ENCODE results near the gene KRTAP13-2. TPM values are rescaled to one million over a fixed set of nuclear protein-coding genes. Genes with fewer than 3 reads are reported as not detected.
A peak's percentile ranks its signal among the peaks of the same experiment; 100 is the strongest.

The KRTAP13-2 gene
- not detected in 2 replicates for total RNA-seq

DNA sequence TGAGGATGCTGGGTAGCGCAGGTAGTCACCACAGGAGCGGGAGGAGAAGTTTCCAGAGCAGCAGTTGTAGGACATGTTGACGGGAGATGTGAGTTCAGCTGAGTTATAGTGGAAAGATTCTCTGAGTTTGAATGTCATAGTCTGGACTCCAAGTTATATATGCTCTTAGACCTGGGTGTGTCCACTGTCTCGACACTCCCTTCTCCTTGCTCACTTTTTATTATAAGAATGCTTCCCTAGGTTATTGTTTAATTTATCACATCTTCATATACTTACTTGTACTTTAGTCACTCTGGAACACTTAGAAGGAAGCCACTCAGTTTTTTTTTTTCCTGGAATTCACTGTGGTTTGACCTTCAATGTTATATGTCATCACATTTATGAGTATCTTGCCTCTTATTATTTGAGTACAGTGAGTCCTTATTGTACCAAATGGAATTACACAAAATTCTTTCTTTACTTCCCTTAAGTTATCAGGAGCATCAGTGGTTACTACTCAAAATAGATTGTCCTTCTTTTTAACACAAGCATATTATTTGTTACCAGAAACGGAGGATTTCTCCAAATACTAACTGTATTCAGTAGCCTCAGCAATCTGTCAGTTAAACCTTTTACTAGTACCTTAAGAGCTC is at the start of gene KRTAP13-2:
Gene KRTAP13-2 (minus strand): TSS at position 133 of the 632 bp plus-strand sequence. CDS start 58 bp downstream, at position 75.
- H3K9me3 Mint-ChIP-seq, result no peaks in the 10 kb centered on the region
- no peak within 1 kb of the TSS for H3K4me3 Mint-ChIP-seq (ENCODE audit: low read depth)
- no peak within 1 kb of the TSS for H3K27ac Mint-ChIP-seq
- H3K4me1 Mint-ChIP-seq (ENCODE audit: low read depth), result no peaks in the 10 kb centered on the region
- intact Hi-C loops (cut with micrococcal nuclease), result no loop called here
- no peak for DNase-seq (ENCODE audit: low spot score)
- no peaks in the 10 kb centered on the region for H3K27me3 Mint-ChIP-seq (ENCODE audit: low read depth)
- H3K36me3 Mint-ChIP-seq (ENCODE audit: low read depth), result no peaks in the 10 kb centered on the region

- Mint-ChIP-seq H3K9me3 (peaks cover 3% of the 10 kb centered on the region), H3K27me3 (ENCODE audit: low read depth) (no peaks in the 10 kb centered on the region), H3K4me1 (ENCODE audit: low read depth) (no peaks in the 10 kb centered on the region), H3K36me3 (ENCODE audit: low read depth) (no peaks in the 10 kb centered on the region), H3K27ac (no peak overlapping the region), H3K4me3 (ENCODE audit: low read depth) (no peak overlapping the region)
- intact Hi-C loops (cut with micrococcal nuclease), result no loop called here
- no peak for DNase-seq (ENCODE audit: low spot score)
Measured at GRCh38 chr21:30415993-30416392, 43.9 kb upstream of the KRTAP13-2 start.

DNA sequence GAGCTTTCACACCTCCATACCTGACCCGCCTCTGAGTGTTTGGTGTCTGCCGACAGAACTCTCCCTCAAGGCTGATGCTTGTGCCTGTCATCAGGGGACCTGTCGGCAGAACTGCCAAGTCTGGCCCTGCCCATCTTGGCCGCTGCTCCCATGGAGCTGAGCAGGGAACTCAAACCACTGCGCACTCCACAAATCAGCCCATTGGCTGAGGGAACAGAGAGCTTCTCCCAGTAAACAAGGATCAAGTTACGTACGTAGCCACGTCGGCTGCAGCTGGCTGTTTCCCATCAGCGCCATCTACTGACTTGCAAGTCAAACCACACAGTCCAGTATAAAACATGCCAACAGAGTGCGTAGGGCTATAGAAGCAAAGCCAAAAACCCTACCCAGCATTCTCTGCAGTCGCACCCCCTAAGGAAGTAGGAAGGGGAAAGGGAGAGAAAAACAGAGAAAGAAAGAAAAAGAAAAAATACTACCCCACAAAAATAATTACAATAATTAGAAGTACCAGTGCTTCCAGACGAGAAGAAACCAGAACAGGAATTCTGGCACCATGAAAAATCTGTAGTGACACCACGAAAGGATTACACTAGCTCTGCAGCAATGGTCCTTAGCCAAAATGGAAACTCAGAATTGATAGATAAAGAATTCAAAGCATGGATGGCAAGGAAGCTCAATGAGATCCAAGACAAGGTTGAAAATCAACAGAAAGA is 36.9 kb upstream of the KRTAP13-2 start:
- Mint-ChIP-seq H3K36me3 (ENCODE audit: low read depth) (no peaks in the 10 kb centered on the region), H3K27me3 (ENCODE audit: low read depth) (peaks cover 5% of the 10 kb centered on the region), H3K9me3 (peaks cover 5% of the 10 kb centered on the region), H3K4me3 (ENCODE audit: low read depth) (peak overlapping the region; percentile 57), H3K4me1 (ENCODE audit: low read depth) (peaks cover 3% of the 10 kb centered on the region), H3K27ac (no peak overlapping the region)
- peak; percentile 11 for DNase-seq (ENCODE audit: low spot score)
- intact Hi-C loops (cut with micrococcal nuclease), result no loop called here

- intact Hi-C loops (cut with micrococcal nuclease), result no loop called here
- Mint-ChIP-seq H3K27ac (no peak within 1 kb of the TSS), H3K4me3 (ENCODE audit: low read depth) (no peak within 1 kb of the TSS), H3K36me3 (ENCODE audit: low read depth) (no peaks in the 10 kb centered on the region), H3K27me3 (ENCODE audit: low read depth) (no peaks in the 10 kb centered on the region), H3K4me1 (ENCODE audit: low read depth) (no peaks in the 10 kb centered on the region), H3K9me3 (no peaks in the 10 kb centered on the region)
- no peak for DNase-seq (ENCODE audit: low spot score)
Measured at GRCh38 chr21:30395731-30396130, 23.7 kb upstream of the KRTAP13-2 start, which contains the start of gene KRTAP13-1. Gene KRTAP13-1, plus strand, starts transcription at chr21:30396031. Its CDS starts 56 bp downstream, at chr21:30396087.

DNA sequence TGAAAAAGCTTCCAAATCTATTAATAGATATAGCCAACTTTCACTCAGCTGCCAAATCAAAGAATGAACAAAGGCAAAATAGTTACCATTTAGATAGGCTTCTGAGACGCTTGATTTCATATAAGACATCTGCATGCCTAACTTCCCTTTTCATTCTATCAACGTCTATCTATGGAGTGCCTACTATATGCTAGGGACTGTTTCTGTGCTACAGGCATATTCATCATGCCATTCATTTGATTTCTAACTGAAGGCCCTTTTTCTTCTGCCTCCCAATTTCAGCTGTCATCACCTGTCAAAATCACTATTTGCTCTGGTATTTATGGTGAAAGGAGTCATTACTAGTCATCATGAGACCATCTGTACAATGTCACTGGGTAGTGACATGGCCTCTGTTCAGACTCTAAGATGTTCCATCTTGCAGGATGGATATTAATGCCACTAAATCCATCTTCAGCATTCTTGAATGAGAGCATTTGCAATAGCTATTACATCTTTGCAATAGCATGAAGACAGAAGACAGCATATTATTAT is 19.5 kb upstream of the KRTAP13-2 start:
- H3K4me3 Mint-ChIP-seq (ENCODE audit: low read depth), result no peak overlapping the region
- no peaks in the 10 kb centered on the region for H3K4me1 Mint-ChIP-seq (ENCODE audit: low read depth)
- no peak for DNase-seq (ENCODE audit: low spot score)
- no peaks in the 10 kb centered on the region for H3K36me3 Mint-ChIP-seq (ENCODE audit: low read depth)
- no peaks in the 10 kb centered on the region for H3K9me3 Mint-ChIP-seq
- intact Hi-C loops (cut with micrococcal nuclease), result no loop called here
- no peaks in the 10 kb centered on the region for H3K27me3 Mint-ChIP-seq (ENCODE audit: low read depth)
- H3K27ac Mint-ChIP-seq, result no peak overlapping the region

- Mint-ChIP-seq H3K27me3 (ENCODE audit: low read depth) (no peaks in the 10 kb centered on the region), H3K4me3 (ENCODE audit: low read depth) (no peak overlapping the region), H3K4me1 (ENCODE audit: low read depth) (no peaks in the 10 kb centered on the region), H3K27ac (no peak overlapping the region), H3K9me3 (no peaks in the 10 kb centered on the region), H3K36me3 (ENCODE audit: low read depth) (no peaks in the 10 kb centered on the region)
- intact Hi-C loops (cut with micrococcal nuclease), result no loop called here
- DNase-seq (ENCODE audit: low spot score), result no peak
Measured at GRCh38 chr21:30382201-30382600, 10.1 kb upstream of the KRTAP13-2 start.

GRCh38 chr21:30355906-30356305 is 16.2 kb downstream of the KRTAP13-2 start:
- H3K36me3 Mint-ChIP-seq (ENCODE audit: low read depth), result no peaks in the 10 kb centered on the region
- no peak overlapping the region for H3K27ac Mint-ChIP-seq

GRCh38 chr21:30354308-30355005 is 17.6 kb downstream of the KRTAP13-2 start:
- intact Hi-C loops (cut with micrococcal nuclease), result no loop called here
- DNase-seq (ENCODE audit: low spot score), result no peak
- Mint-ChIP-seq H3K27ac (no peak overlapping the region), H3K4me1 (ENCODE audit: low read depth) (no peaks in the 10 kb centered on the region), H3K36me3 (ENCODE audit: low read depth) (no peaks in the 10 kb centered on the region), H3K9me3 (no peaks in the 10 kb centered on the region), H3K27me3 (ENCODE audit: low read depth) (peaks cover 3% of the 10 kb centered on the region), H3K4me3 (ENCODE audit: low read depth) (no peak overlapping the region)

More at GRCh38 chr21:30355906-30356305, 16.2 kb downstream of the KRTAP13-2 start:
- DNase-seq (ENCODE audit: low spot score), result no peak
- intact Hi-C loops (cut with micrococcal nuclease), result no loop called here
- Mint-ChIP-seq H3K4me1 (ENCODE audit: low read depth) (no peaks in the 10 kb centered on the region), H3K27me3 (ENCODE audit: low read depth) (peaks cover 3% of the 10 kb centered on the region), H3K4me3 (ENCODE audit: low read depth) (no peak overlapping the region), H3K9me3 (no peaks in the 10 kb centered on the region)

DNA sequence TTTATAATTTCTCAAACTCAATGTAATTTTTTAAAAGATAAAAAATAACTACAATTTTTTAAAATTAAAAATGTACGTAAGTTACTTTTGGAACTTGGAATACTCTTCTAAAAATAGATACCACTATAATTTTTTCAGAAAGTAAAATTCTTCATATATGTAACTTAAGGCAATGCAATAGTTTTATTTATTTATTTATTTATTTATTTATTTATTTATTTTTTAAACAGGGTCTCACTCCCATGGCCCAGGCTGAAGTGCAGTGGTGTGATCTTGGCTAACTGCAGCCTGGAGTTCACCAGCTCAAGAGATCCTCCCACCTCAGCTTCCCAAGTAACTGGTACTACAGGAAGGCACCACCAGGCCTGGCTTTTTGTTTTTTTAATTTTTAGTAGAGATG is 20.5 kb downstream of the KRTAP13-2 start:
- no peaks in the 10 kb centered on the region for H3K9me3 Mint-ChIP-seq
- intact Hi-C loops (cut with micrococcal nuclease), result no loop called here
- H3K27ac Mint-ChIP-seq, result no peak overlapping the region
- no peak overlapping the region for H3K4me3 Mint-ChIP-seq (ENCODE audit: low read depth)
- H3K27me3 Mint-ChIP-seq (ENCODE audit: low read depth), result peaks cover 3% of the 10 kb centered on the region
- no peaks in the 10 kb centered on the region for H3K4me1 Mint-ChIP-seq (ENCODE audit: low read depth)
- DNase-seq (ENCODE audit: low spot score), result no peak
- no peaks in the 10 kb centered on the region for H3K36me3 Mint-ChIP-seq (ENCODE audit: low read depth)

DNA sequence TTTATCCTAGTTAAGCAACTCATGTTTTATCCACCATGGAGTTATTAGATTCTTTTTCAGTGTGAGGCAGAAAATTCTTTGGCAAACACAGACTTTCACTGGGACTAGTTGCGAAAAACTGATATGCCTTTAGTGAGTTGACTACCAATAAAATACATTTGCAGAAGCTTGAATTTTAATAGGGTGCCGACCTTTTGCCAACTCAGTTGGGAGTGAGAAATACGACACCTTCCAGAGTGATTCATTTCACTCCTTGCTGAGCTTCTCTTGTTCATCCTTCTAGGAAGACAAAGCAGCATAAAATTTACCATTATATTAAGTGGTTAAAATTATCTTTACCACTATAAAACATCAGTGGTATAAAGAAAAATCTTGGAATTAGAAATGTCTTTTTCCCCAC is 22.5 kb downstream of the KRTAP13-2 start:
- H3K9me3 Mint-ChIP-seq, result no peaks in the 10 kb centered on the region
- no peaks in the 10 kb centered on the region for H3K36me3 Mint-ChIP-seq (ENCODE audit: low read depth)
- intact Hi-C loops (cut with micrococcal nuclease), result no loop called here
- DNase-seq (ENCODE audit: low spot score), result no peak
- H3K27ac Mint-ChIP-seq, result no peak overlapping the region
- peaks cover 2% of the 10 kb centered on the region for H3K27me3 Mint-ChIP-seq (ENCODE audit: low read depth)
- no peak overlapping the region for H3K4me3 Mint-ChIP-seq (ENCODE audit: low read depth)
- no peaks in the 10 kb centered on the region for H3K4me1 Mint-ChIP-seq (ENCODE audit: low read depth)

- H3K36me3 Mint-ChIP-seq (ENCODE audit: low read depth), result no peaks in the 10 kb centered on the region
- no peaks in the 10 kb centered on the region for H3K4me1 Mint-ChIP-seq (ENCODE audit: low read depth)
- H3K9me3 Mint-ChIP-seq, result no peaks in the 10 kb centered on the region
- DNase-seq (ENCODE audit: low spot score), result no peak
- no peak within 1 kb of the TSS for H3K27ac Mint-ChIP-seq
- H3K4me3 Mint-ChIP-seq (ENCODE audit: low read depth), result no peak within 1 kb of the TSS
- intact Hi-C loops (cut with micrococcal nuclease), result no loop called here
- no peaks in the 10 kb centered on the region for H3K27me3 Mint-ChIP-seq (ENCODE audit: low read depth)
Measured at GRCh38 chr21:30348506-30348905, 23.6 kb downstream of the KRTAP13-2 start, which contains the start of gene KRTAP23-1. Gene KRTAP23-1, minus strand, starts transcription at chr21:30348606. Its CDS starts 0 bp downstream, at chr21:30348606.

- no peak overlapping the region for H3K27ac Mint-ChIP-seq
- H3K4me3 Mint-ChIP-seq (ENCODE audit: low read depth), result no peak overlapping the region
- H3K4me1 Mint-ChIP-seq (ENCODE audit: low read depth), result no peaks in the 10 kb centered on the region
- H3K36me3 Mint-ChIP-seq (ENCODE audit: low read depth), result no peaks in the 10 kb centered on the region
- no peak for DNase-seq (ENCODE audit: low spot score)
- no peaks in the 10 kb centered on the region for H3K27me3 Mint-ChIP-seq (ENCODE audit: low read depth)
- no peaks in the 10 kb centered on the region for H3K9me3 Mint-ChIP-seq
- intact Hi-C loops (cut with micrococcal nuclease), result no loop called here
Measured at GRCh38 chr21:30345014-30345413, 27.1 kb downstream of the KRTAP13-2 start.
